ENCODE data around the gene HSD17B14.

HSD17B14 gene

DNA sequence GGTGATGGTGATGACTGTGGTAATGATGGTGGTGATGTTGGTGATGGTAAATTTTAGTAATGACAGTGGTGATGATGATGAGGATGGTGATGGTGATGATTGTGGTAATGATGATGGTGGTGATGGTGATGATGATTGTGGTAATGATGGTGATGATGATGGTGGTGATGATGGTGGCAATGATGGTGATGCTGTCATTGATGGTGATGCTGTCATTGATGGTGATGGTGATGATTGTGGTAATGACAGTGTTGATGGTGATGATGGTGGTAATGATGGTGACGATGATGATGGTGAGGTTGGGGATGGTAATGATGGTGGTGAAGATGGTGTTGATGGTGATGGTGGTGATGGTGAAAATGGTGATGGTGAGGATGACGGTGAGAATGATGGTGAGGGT, 13.8 kb downstream of the HSD17B14 start:
- no peak for DNase-seq

- DNase-seq: no peak
Observed at GRCh38 chr19:48821633-48822032, 14.7 kb downstream of the HSD17B14 start.

GRCh38 chr19:48819366-48819816, 16.9 kb downstream of the HSD17B14 start:
- DNase-seq: no peak

GRCh38 chr19:48818234-48818820, 18.0 kb downstream of the HSD17B14 start:
- no peak for DNase-seq

- no peak for DNase-seq
Observed at GRCh38 chr19:48817585-48818124, 18.6 kb downstream of the HSD17B14 start.

- peak in 1 of 2 donors; percentile 40 for DNase-seq
Observed at GRCh38 chr19:48815870-48816501, 20.3 kb downstream of the HSD17B14 start.

DNA sequence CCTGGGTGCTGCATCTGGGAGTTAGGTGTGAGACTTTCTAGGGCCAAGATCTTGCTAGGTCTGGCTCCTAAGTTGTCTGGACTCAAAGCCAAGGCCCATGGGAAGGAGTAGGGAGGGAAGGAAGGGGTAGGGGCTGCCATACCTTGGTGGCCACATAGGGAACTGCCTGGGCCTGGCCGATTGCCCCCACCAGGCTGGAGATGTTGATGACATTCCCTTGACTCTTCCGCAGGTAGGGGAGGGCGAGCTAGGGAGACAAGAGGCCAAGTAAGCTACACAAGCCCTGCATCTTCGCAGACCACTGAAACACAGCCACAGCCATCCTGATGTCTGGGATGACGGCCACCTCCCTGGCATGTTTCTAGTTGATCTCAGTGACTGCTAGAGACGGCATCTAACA, 21.4 kb downstream of the HSD17B14 start:
- DNase-seq: no peak

DNA sequence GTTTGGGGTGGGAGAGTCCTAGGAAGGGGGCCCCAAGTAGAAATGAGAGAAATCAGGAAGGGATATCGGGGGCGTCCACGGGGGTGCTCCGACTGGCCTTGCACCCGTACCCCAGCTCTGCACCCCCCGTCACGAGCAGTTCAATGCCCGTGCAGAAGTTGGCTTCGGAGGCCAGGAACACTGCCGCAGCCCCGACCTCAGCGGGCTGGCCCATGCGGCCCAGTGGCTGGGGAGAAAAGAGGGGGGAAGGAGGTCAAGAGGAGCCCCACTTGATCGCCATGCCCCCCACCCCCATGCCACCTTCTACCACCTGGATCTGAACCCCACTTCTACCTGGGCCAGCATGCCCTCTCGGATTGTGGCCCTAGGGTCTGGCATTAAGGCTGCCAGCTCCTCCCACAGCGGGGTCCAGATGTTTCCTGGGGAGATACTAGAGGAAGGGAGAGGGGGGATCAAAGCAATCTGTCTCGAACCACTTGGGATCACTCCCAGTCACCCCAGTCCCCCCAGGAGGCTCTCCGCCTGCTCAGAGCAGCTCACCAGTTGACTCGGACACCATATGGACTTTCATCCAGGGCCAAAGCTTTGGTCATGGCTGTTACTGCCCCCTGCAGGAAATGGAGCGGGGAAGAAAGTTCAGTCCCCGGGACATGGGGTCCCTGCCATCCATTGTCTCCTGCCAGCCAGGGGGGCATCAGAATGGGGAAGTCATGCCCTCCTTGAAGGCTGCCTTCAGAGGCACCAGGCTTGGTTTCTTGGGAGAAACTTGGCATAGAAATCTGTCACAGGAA, 23.0 kb downstream of the HSD17B14 start:
- DNase-seq: no peak

DNA sequence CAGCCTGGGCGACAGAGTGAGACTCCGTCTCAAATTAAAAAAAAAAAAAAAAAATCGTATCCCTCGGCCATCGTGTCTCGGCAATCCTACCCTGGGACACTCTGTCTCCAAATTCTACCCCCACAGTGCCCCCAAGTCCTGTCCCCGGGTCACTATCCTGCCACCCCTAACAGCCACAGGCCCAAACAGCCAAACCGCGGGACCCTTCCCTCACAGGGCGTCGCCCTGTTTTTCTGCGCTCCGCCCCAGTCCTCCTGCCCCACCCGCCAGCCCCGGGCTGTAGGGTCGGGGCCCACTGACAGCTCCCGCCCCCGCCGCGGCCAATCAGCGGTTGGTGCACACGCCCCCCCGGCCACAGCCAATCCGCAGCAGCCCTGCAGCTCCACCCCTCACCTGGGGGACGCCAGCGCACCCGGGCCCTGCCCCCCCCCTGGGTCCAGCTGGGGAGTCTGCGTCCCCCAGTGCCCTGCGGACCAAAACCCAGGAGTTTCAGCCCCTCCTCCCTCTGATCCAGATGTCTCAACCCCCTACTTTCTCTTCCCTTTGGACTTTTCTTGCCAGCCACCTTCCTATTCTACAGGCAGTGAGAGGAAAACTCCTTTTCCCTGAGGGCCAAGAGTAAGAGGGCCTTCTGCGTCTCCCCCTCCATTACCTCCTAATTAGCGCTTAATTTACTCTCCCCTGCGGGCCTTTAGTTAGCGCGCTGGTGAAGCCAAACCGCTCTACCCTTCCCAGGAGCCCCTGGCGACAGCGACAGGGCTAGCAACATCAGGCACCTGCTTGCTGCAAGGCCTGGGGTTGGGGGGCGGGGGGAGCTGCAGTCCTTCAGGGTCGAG, 24.0 kb downstream of the HSD17B14 start:
- DNase-seq: peak; percentile 74

GRCh38 chr19:48810151-48810550, 26.1 kb downstream of the HSD17B14 start:
- no peak for DNase-seq

- no peak for DNase-seq
Observed at GRCh38 chr19:48807590-48808308, 28.5 kb downstream of the HSD17B14 start.

DNA sequence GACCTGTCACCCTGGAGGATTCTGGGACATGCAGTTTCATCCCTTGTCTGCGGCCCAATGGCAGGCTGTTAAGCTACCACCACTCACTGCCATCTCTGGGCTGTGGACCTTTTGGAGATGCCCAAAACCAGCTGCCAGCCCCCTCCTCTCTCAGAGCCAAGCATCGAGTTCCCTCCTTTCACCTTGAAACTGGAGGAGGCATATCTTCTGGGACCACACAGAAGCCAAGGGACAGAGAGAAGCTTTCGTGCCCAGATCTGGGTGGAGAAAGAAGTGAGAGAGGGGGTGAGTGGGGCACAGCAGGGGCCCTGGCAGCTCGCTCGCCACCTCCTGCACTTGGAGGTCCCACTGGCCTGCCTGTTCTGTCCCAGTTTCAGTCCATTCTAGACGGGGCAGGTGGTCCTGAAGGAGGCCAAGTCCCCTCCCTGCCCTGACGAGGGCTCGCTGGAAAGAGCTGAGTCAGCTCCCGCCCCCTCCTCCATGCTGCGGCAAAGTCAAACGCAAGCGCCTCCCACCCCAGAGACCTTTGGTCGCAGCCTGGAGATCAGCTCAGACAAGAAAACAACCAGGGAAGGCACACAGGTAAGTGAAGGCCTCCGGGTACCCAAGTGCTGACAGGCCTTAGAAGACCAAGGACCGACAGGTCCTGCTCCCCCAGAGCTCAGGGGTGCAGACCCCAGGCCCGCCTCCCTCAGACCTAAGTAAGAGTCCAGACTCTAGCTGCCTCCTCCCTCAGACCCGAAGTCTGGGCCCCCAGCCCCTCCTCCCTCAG, 29.3 kb downstream of the HSD17B14 start:
- peak; percentile 46 to 68 for DNase-seq

- DNase-seq: no peak
Observed at GRCh38 chr19:48806518-48806817, 29.8 kb downstream of the HSD17B14 start.

DNA sequence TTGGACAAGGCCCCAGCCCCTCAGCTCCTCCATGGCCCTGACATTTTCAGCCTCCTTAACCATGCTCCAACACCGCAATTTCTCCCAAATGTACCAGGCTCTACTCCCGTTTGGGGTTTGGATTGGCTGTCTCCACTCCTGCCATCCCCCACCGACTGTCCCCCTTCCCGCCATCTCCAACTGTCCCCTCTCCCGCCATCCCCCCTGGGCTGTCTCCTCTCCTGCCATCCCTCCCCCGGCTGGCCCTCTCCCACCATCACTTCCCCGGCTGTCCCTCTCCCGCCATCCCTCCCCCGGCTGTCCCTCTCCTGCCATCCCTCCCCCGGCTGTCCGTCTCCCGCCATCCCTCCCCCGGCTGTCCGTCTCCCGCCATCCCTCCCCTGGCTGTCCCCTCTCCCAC, 30.8 kb downstream of the HSD17B14 start:
- DNase-seq: no peak

DNA sequence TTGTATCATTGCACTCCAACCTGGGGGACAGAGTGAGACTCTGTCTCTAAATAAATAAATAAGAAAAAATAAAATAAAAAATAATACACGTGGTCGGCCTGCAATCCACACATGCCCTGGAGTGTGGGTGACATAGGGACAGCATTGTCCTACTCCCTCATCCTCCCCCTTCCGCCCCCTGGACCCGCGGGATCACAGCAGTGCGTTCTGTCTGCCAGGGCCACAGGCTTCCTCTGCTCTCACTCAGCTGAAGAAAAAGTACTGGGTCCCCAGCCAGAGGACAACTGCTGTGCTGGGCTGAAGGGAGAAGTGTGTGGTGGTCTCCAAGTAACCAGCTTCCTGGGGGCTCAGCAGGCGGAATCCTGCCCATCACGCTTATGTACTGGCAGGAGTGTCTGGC, 31.8 kb downstream of the HSD17B14 start:
- DNase-seq: no peak

- no peak for DNase-seq
Observed at GRCh38 chr19:48802623-48803022, 33.7 kb downstream of the HSD17B14 start.

DNA sequence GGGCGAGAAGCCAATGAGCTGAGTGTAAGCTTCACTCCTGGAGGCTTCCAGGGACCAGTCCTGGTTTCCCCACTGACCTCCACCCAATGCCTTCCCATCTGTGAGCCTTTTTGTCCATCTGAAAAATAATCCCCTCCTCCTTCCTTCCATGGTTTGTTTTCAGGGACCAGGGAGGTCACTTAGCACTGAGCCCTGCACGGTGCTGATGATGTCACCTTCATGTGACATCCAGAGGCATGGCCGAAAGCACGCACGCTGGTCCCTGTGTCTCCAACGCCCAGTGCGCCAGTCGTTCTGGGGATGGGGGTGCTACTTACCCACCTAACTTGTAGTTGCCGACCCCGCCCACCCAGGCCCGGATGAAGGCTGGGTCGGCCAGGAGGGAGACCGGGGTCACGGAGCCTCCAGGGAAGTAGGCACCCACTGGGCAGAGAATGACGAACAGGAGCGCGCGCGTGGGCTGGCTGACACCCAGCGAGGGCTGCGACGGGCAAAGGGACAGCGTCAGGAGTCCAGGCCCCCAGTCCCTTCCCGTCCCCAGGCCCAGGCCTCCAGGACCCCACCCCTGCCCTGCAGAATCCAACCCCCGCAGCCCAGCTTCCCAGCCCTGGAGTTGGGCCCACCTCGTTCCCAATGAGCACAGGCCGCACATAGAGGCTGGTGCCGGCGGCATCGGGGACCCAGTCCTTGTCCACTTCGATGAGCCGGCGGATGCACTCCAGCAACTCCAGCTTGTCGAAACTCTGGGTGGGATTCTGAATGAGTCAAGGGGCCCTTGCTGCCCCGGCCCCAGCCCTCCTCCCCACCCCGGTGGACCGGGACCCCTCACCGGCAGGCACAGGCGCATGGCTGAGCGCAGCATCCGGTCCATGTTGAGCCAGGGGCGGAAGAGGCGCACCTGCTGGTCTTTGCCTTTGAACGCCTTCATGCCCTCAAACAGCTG, 36.7 kb downstream of the HSD17B14 start:
- DNase-seq: no peak

DNA sequence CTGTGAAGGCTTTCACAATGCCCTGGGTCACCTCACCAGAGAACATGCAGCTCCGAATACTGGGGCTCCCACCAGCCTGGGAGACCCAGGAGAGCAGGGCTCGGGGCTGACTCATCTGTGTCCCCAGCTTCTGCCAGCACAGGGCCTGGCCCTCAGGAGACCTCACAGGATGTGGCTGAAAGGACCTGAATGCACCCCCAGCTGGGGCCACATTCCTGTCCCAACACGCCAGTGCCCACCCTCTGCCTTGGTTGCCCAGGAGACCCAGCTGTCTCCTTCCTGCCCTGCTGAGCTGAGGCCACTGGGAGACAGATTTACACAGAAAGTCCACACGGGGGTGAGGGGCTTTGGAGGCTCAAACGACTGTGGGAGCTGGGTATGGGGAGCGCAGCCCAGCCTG, 37.4 kb downstream of the HSD17B14 start:
- DNase-seq: no peak

- no peak for DNase-seq
Observed at GRCh38 chr19:48797103-48797502, 39.2 kb downstream of the HSD17B14 start.
